HEK293T (cell line): ENCODE data around the gene AVPR2.
A peak's percentile ranks its signal among the peaks of the same experiment; 100 is the strongest.

ENCODE experiments used
- CTCF ChIA-PET: fragments of 350-600 bp; formaldehyde crosslinking; extraction: SDS; loops from one replicate; lab custom pipeline; 2021; ENCODE audit warnings: antibody characterized with exemption, inconsistent platforms; lab: Yijun Ruan, JAX
- POLR2A ChIA-PET: fragments of 350-600 bp; formaldehyde crosslinking; extraction: SDS; loops from one replicate; lab custom pipeline; 2020; ENCODE audit warnings: antibody characterized with exemption, inconsistent platforms; lab: Yijun Ruan, JAX
- DNase-seq: peaks from one replicate; pipeline ENCODE4 v3.0.0; 2012; ENCODE audit warnings: mixed read lengths; ENCODE audit errors: extremely low spot score
- ARNT ChIP-seq: fragments of 450-650 bp; IDR thresholded peaks from 2 replicates; pipeline ENCODE4 v1.6.1; 2017; ENCODE audit warnings: mild to moderate bottlenecking
- BHLHE40 ChIP-seq: fragments of 450-650 bp; IDR thresholded peaks from 2 replicates; pipeline ENCODE4 v1.6.1; 2016; ENCODE audit warnings: mild to moderate bottlenecking, moderate library complexity, borderline replicate concordance
- CTBP1 ChIP-seq: fragments of 450-650 bp; IDR thresholded peaks from 2 replicates; pipeline ENCODE4 v1.6.1; 2016; ENCODE audit warnings: borderline replicate concordance
- ELF4 ChIP-seq: fragments of 450-650 bp; IDR thresholded peaks from 2 replicates; pipeline ENCODE4 v1.6.1; 2017; ENCODE audit warnings: antibody characterized with exemption
- FOXA1 ChIP-seq: fragments of 450-650 bp; IDR thresholded peaks from 2 replicates; pipeline ENCODE4 v1.6.1; 2016; ENCODE audit warnings: mild to moderate bottlenecking
- FOXK2 ChIP-seq: fragments of 450-650 bp; IDR thresholded peaks from 2 replicates; pipeline ENCODE4 v1.6.1; 2016; ENCODE audit warnings: mild to moderate bottlenecking
- FOXM1 ChIP-seq: fragments of 450-650 bp; IDR thresholded peaks from 2 replicates; pipeline ENCODE4 v1.6.1; 2017; ENCODE audit warnings: mild to moderate bottlenecking, borderline replicate concordance
- HDGF ChIP-seq: fragments of 450-650 bp; IDR thresholded peaks from 2 replicates; pipeline ENCODE4 v1.6.1; 2017; ENCODE audit warnings: antibody characterized with exemption, borderline replicate concordance
- L3MBTL2 ChIP-seq: fragments of 450-650 bp; conservative IDR thresholded peaks from 2 replicates; pipeline ENCODE4 v1.6.1; 2016; ENCODE audit warnings: mild to moderate bottlenecking
- LEF1 ChIP-seq: fragments of 450-650 bp; IDR thresholded peaks from 2 replicates; pipeline ENCODE4 v1.6.1; 2017; ENCODE audit warnings: mild to moderate bottlenecking, borderline replicate concordance
- NFRKB ChIP-seq: fragments of 450-650 bp; IDR thresholded peaks from 2 replicates; pipeline ENCODE4 v1.6.1; 2016; ENCODE audit warnings: mild to moderate bottlenecking, moderate library complexity
- PKNOX1 ChIP-seq: fragments of 450-650 bp; IDR thresholded peaks from 2 replicates; pipeline ENCODE4 v1.6.1; 2016
- SP1 ChIP-seq: fragments of 450-650 bp; IDR thresholded peaks from 2 replicates; pipeline ENCODE4 v1.6.1; 2017
- SUZ12 ChIP-seq: fragments of 450-650 bp; IDR thresholded peaks from 2 replicates; pipeline ENCODE4 v1.6.1; 2016; ENCODE audit warnings: mild to moderate bottlenecking
- TARDBP ChIP-seq: fragments of 450-650 bp; IDR thresholded peaks from 2 replicates; pipeline ENCODE4 v1.6.1; 2016
- ZNF384 ChIP-seq: fragments of 450-650 bp; IDR thresholded peaks from 2 replicates; pipeline ENCODE4 v1.6.1; 2016

AVPR2 gene

GRCh38 chrX:153947009-153947769 lies 42.7 kb downstream of the AVPR2 start:
- TF ChIP-seq HDGF: peak; percentile 80; the same call in 1 of the 2 replicates
- no peak for TF ChIP-seq SP1
- ChIA-PET CTCF (interaction anchor here (0.6 to 5.6 kb wide), 21 partner anchors 10 to 581 kb away, joined by 3 to 100 read pairs (median 5); partner anchors contain the start of genes ARHGAP4, HCFC1 and PLXNB3), POLR2A (interaction anchor here (0.6 to 7.1 kb wide), 6 partner anchors 14 to 181 kb away, joined by 3 to 65 read pairs (median 4); partner anchors contain the start of genes ARHGAP4, HCFC1, IDH3G and SSR4)
- peak; percentile 88 for DNase-seq

GRCh38 chrX:153948002-153948466 lies 43.6 kb downstream of the AVPR2 start:
- CTCF ChIA-PET: interaction anchor here (0.6 to 5.6 kb wide), 4 partner anchors 11 to 184 kb away, joined by 3 to 100 read pairs (median 15); partner anchors contain the start of genes ARHGAP4 and PLXNB3
- POLR2A ChIA-PET: interaction anchor here (1.1 to 7.1 kb wide), 2 partner anchors 20 to 23 kb away, joined by 6 to 65 read pairs; partner anchors contain the start of genes ARHGAP4 and HCFC1
- DNase-seq: no peak
- TF ChIP-seq L3MBTL2 (no peak), BHLHE40 (no peak), FOXK2 (no peak), CTBP1 (no peak), LEF1 (no peak), PKNOX1 (no peak), SUZ12 (no peak), ZNF384 (no peak), ELF4 (no peak), ARNT (no peak), NFRKB (no peak), FOXA1 (no peak), SP1 (no peak), TARDBP (no peak), FOXM1 (no peak), HDGF (no peak)

GRCh38 chrX:153948847-153949805 lies 44.7 kb downstream of the AVPR2 start:
- no peak for TF ChIP-seq HDGF
- TF ChIP-seq NFRKB: no peak
- no peak for TF ChIP-seq BHLHE40
- TF ChIP-seq FOXA1: no peak
- no peak for TF ChIP-seq FOXK2
- no peak for TF ChIP-seq ZNF384
- no peak for TF ChIP-seq FOXM1
- TF ChIP-seq ARNT: no peak
- no peak for TF ChIP-seq L3MBTL2
- no peak for TF ChIP-seq PKNOX1
- TF ChIP-seq CTBP1: no peak
- TF ChIP-seq LEF1: no peak
- TF ChIP-seq TARDBP: no peak
- no peak for TF ChIP-seq SUZ12
- TF ChIP-seq ELF4: no peak
- ChIA-PET POLR2A (interaction anchor here (1.1 to 7.1 kb wide), 2 partner anchors 22 to 24 kb away, joined by 3 to 65 read pairs; partner anchors contain the start of genes ARHGAP4 and TMEM187), CTCF (interaction anchor here (3.0 to 5.6 kb wide), 2 partner anchors 23 to 26 kb away, joined by 14 to 100 read pairs; partner anchors contain the start of gene ARHGAP4)
- DNase-seq: no peak

- no peak for DNase-seq
- CTCF ChIA-PET: interaction anchor here (0.8 to 3.0 kb wide), 2 partner anchors 23 to 27 kb away, joined by 4 to 14 read pairs; no protein-coding TSS in a partner anchor
- TF ChIP-seq CTBP1 (no peak), PKNOX1 (no peak), SP1 (no peak), LEF1 (no peak), TARDBP (no peak), ZNF384 (no peak), SUZ12 (no peak), ARNT (no peak), FOXK2 (no peak), ELF4 (no peak), L3MBTL2 (no peak), HDGF (no peak)
- POLR2A ChIA-PET: interaction anchor here (1.3 to 7.1 kb wide), 2 partner anchors 15 to 23 kb away, joined by 3 to 65 read pairs; partner anchors contain the start of genes ARHGAP4 and NAA10
These were observed 45.7 kb downstream of the AVPR2 start for GRCh38 chrX:153950127-153950526.

GRCh38 chrX:153951683-153952372 lies 47.4 kb downstream of the AVPR2 start:
- TF ChIP-seq NFRKB: no peak
- TF ChIP-seq FOXK2: no peak
- TF ChIP-seq ARNT: no peak
- TF ChIP-seq SUZ12: no peak
- TF ChIP-seq SP1: no peak
- no peak for TF ChIP-seq ZNF384
- TF ChIP-seq PKNOX1: no peak
- TF ChIP-seq L3MBTL2: no peak
- no peak for TF ChIP-seq CTBP1
- TF ChIP-seq FOXM1: no peak
- TF ChIP-seq HDGF: no peak
- no peak for TF ChIP-seq LEF1
- no peak for TF ChIP-seq BHLHE40
- TF ChIP-seq ELF4: no peak
- no peak for TF ChIP-seq TARDBP
- no peak for TF ChIP-seq FOXA1
- DNase-seq: no peak
- CTCF ChIA-PET: interaction anchor here (2.5 to 3.0 kb wide), 2 partner anchors 17 to 28 kb away, joined by 8 to 14 read pairs; no protein-coding TSS in a partner anchor
- POLR2A ChIA-PET: interaction anchor here (1.2 kb wide), 1 partner anchor 24 kb away, joined by 5 read pairs; no protein-coding TSS in a partner anchor
